Fibroblast of lung (primary cell): Measurements from ENCODE around the gene RPS26. TPM values are rescaled to one million over a fixed set of nuclear protein-coding genes. Genes with fewer than 3 reads are reported as not detected.
"Not testable (repeated sequence)": the region's sequence is repeated elsewhere in the genome, so short reads cannot be mapped to it uniquely, and the experiment has no call there.

Experiments used
- DNase-seq, 2 donors: peaks; one replicate each; pipeline versions ENCODE4 v3.0.0 to v3.0.0-alpha.2; 2010; ENCODE audit warnings: low read depth in 2 of 2
- H2AFZ ChIP-seq: 2 replicates; pipeline ENCODE4 v1.5.1; 2012; ENCODE audit warnings: low read length, control low read depth, inconsistent platforms
- H3K27ac ChIP-seq: 2 replicates; pipeline ENCODE4 v1.5.1; 2011; ENCODE audit warnings: low read length, control low read depth; ENCODE audit not compliant: insufficient read depth
- H3K27me3 ChIP-seq: 2 replicates; pipeline ENCODE4 v1.5.1; 2011; ENCODE audit warnings: mild to moderate bottlenecking, low read length; ENCODE audit not compliant: control insufficient read depth, insufficient read depth
- H3K36me3 ChIP-seq: 2 replicates; pipeline ENCODE4 v1.5.1; 2011; ENCODE audit warnings: low read length; ENCODE audit not compliant: control insufficient read depth, insufficient read depth
- H3K4me1 ChIP-seq: 2 replicates; pipeline ENCODE4 v1.5.1; 2011; ENCODE audit warnings: low read length; ENCODE audit not compliant: control insufficient read depth, insufficient read depth; ENCODE audit errors: extremely low read depth
- H3K4me2 ChIP-seq: 2 replicates; pipeline ENCODE4 v1.5.1; 2011; ENCODE audit warnings: low read length, control low read depth; ENCODE audit not compliant: insufficient read depth; ENCODE audit errors: extremely low read depth
- H3K4me3 ChIP-seq, 4 experiments: fragments of 200-600 bp in 1 of 4; sonication (generic) in 1 of 4; replicated peaks in 1 of 4; 2 replicates each; pipeline ENCODE4 v1.5.1; 2011 to 2016; ENCODE audit warnings: low read length in 4 of 4, low read depth in 3 of 4, mild to moderate bottlenecking in 3 of 4, control low read depth in 2 of 4, inconsistent platforms in 1 of 4, mixed read lengths in 1 of 4; ENCODE audit not compliant: insufficient read depth in 1 of 4; ENCODE audit errors: control extremely low read depth in 1 of 4
- H3K79me2 ChIP-seq: 2 replicates; pipeline ENCODE4 v1.5.1; 2012; ENCODE audit warnings: mild to moderate bottlenecking, low read length, inconsistent platforms; ENCODE audit not compliant: control insufficient read depth, insufficient read depth
- H3K9ac ChIP-seq: 2 replicates; pipeline ENCODE4 v1.5.1; 2011; ENCODE audit warnings: mild to moderate bottlenecking, low read length, control low read depth; ENCODE audit not compliant: insufficient read depth
- H3K9me3 ChIP-seq: 2 replicates; pipeline ENCODE4 v1.5.1; 2012; ENCODE audit warnings: low read depth, low read length; ENCODE audit not compliant: control insufficient read depth, insufficient read depth
- H4K20me1 ChIP-seq: 2 replicates; pipeline ENCODE4 v1.5.1; 2011; ENCODE audit warnings: low read length; ENCODE audit not compliant: control insufficient read depth, insufficient read depth; ENCODE audit errors: extremely low read depth
- CTCF ChIP-seq, 2 donors: IDR thresholded peaks in 1 of 2; conservative IDR thresholded peaks in 1 of 2; 1 replicate in 1 of 2; 2 replicates in 1 of 2; pipeline ENCODE4 v1.5.1; 2011 to 2012; ENCODE audit warnings: low read length in 2 of 2, control low read depth in 1 of 2, inconsistent platforms in 1 of 2, low read depth in 1 of 2, mild to moderate bottlenecking in 1 of 2
- EZH2 ChIP-seq: IDR thresholded peaks from 2 replicates; pipeline ENCODE4 v1.5.1; 2012; ENCODE audit warnings: low read length, control low read depth, mild to moderate bottlenecking; ENCODE audit errors: missing control alignments
- polyA plus RNA-seq, 2 donors: library from polyadenylated mRNA; depleted of rRNA in 1 of 2; stranded (reverse) in 1 of 2; unstranded in 1 of 2; fragments of >200 nt; gene quantifications; 2 replicates each; pipeline ENCODE4 v1.2.1, GENCODE V29; 2011 to 2012; ENCODE audit warnings: missing spikeins in 1 of 2
- total RNA-seq: library from RNA; depleted of rRNA; stranded (reverse); fragments of >200 nt; gene quantifications from 2 replicates; pipeline ENCODE4 v1.2.1, GENCODE V29; 2014

The RPS26 gene
- total and polyA plus RNA-seq, 2 donors (not counting 1 experiment from before 2014, with no cell fraction given), result 86.2 to 739 TPM

GRCh38 chr12:55997535-55997859, 44.2 kb upstream of the RPS26 start:
- H3K9me3 ChIP-seq, result no peaks in the 10 kb centered on the region
- no peaks in the 10 kb centered on the region for H3K4me1 ChIP-seq
- H4K20me1 ChIP-seq, result no peaks in the 10 kb centered on the region
- H2AFZ ChIP-seq, result peak overlapping the region; percentile 79
- peak overlapping the region; percentile 96 for H3K4me2 ChIP-seq
- H3K4me3 ChIP-seq, result peak overlapping the region; percentile 65 to 97 (median 93)
- peaks cover 1% of the 10 kb centered on the region for H3K36me3 ChIP-seq
- no peak for DNase-seq
- H3K79me2 ChIP-seq, result peaks cover 2% of the 10 kb centered on the region
- H3K27ac ChIP-seq, result peak overlapping the region; percentile 51
- TF ChIP-seq CTCF (conservative IDR thresholded peaks at IDR 0.05 in 1 of 2, IDR thresholded peaks at IDR 0.05 in 1 of 2; ENCODE audit: low read depth in 1 of 2, low read length in 2 of 2), result no peak
- TF ChIP-seq EZH2, result no peak
- peak overlapping the region; percentile 60 for H3K9ac ChIP-seq
- H3K27me3 ChIP-seq, result no peaks in the 10 kb centered on the region

- H3K4me2 ChIP-seq, H3K36me3 ChIP-seq, H3K79me2 ChIP-seq, H3K4me3 ChIP-seq, H2AFZ ChIP-seq, DNase-seq, H3K27ac ChIP-seq, H3K27me3 ChIP-seq, H3K4me1 ChIP-seq, H4K20me1 ChIP-seq, H3K9me3 ChIP-seq, H3K9ac ChIP-seq: not testable (repeated sequence)
Observed at GRCh38 chr12:55999522-55999921, 42.2 kb upstream of the RPS26 start.

- not testable (repeated sequence) for H2AFZ ChIP-seq, H3K4me2 ChIP-seq, DNase-seq, H3K36me3 ChIP-seq, H3K4me1 ChIP-seq, H3K79me2 ChIP-seq, H3K27ac ChIP-seq, H3K27me3 ChIP-seq, H3K9me3 ChIP-seq, H4K20me1 ChIP-seq, H3K9ac ChIP-seq, H3K4me3 ChIP-seq
Observed at GRCh38 chr12:55999999-56000540, 41.6 kb upstream of the RPS26 start.

- no peak for DNase-seq
- H3K9me3 ChIP-seq, result no peaks in the 10 kb centered on the region
- H3K4me3 ChIP-seq, result no peak overlapping the region
- no peak overlapping the region for H3K27ac ChIP-seq
- H3K4me2 ChIP-seq, result no peak overlapping the region
- no peak overlapping the region for H2AFZ ChIP-seq
- H3K4me1 ChIP-seq, result no peaks in the 10 kb centered on the region
- H3K79me2 ChIP-seq, result peaks cover 2% of the 10 kb centered on the region
- H3K27me3 ChIP-seq, result no peaks in the 10 kb centered on the region
- H3K9ac ChIP-seq, result no peak overlapping the region
- peaks cover 6% of the 10 kb centered on the region for H3K36me3 ChIP-seq
- no peak for TF ChIP-seq CTCF (conservative IDR thresholded peaks at IDR 0.05 in 1 of 2, IDR thresholded peaks at IDR 0.05 in 1 of 2; ENCODE audit: low read depth in 1 of 2, low read length in 2 of 2)
- no peak for TF ChIP-seq EZH2
- H4K20me1 ChIP-seq, result no peaks in the 10 kb centered on the region
Observed at GRCh38 chr12:56001487-56002100, 40.1 kb upstream of the RPS26 start.

- not testable (repeated sequence) for H3K27me3 ChIP-seq, H3K4me1 ChIP-seq
Observed at GRCh38 chr12:56003376-56003775, 38.3 kb upstream of the RPS26 start.

More at GRCh38 chr12:56003376-56003775, 38.3 kb upstream of the RPS26 start:
- not testable (repeated sequence) for H3K4me3 ChIP-seq, H3K27ac ChIP-seq, DNase-seq, H3K9me3 ChIP-seq, H3K4me2 ChIP-seq, H3K79me2 ChIP-seq, H3K9ac ChIP-seq, H3K36me3 ChIP-seq, H4K20me1 ChIP-seq, H2AFZ ChIP-seq
